Tibial nerve (tissue), 3 donors: Measurements from ENCODE around the gene HMCN1.

ENCODE experiments used
- POLR2A ChIP-seq, 2 donors: fragments of 450-650 bp; IDR thresholded peaks; one replicate each; pipeline ENCODE4 v1.6.1; 2017; ENCODE audit warnings: antibody characterized with exemption in 2 of 2, mild to moderate bottlenecking in 2 of 2, moderate library complexity in 2 of 2
- TF ChIP-seq, protein P1 (sequence below), 5 experiments: fragments of 200-600 bp in 3 of 5; fragments of 450-650 bp in 2 of 5; sonication (generic) in 3 of 5; IDR thresholded peaks; one replicate each; pipeline ENCODE4 v1.5.1; 2016 to 2019; ENCODE audit warnings: antibody characterized with exemption in 5 of 5, mild to moderate bottlenecking in 3 of 5, moderate library complexity in 2 of 5

GRCh38 chr1:186112280-186112679 is 378.1 kb downstream of the HMCN1 start:
- TF ChIP-seq, protein P1, sequence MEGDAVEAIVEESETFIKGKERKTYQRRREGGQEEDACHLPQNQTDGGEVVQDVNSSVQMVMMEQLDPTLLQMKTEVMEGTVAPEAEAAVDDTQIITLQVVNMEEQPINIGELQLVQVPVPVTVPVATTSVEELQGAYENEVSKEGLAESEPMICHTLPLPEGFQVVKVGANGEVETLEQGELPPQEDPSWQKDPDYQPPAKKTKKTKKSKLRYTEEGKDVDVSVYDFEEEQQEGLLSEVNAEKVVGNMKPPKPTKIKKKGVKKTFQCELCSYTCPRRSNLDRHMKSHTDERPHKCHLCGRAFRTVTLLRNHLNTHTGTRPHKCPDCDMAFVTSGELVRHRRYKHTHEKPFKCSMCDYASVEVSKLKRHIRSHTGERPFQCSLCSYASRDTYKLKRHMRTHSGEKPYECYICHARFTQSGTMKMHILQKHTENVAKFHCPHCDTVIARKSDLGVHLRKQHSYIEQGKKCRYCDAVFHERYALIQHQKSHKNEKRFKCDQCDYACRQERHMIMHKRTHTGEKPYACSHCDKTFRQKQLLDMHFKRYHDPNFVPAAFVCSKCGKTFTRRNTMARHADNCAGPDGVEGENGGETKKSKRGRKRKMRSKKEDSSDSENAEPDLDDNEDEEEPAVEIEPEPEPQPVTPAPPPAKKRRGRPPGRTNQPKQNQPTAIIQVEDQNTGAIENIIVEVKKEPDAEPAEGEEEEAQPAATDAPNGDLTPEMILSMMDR (IDR thresholded peaks at IDR 0.05), result no peak
- no peak for TF ChIP-seq POLR2A (IDR thresholded peaks at IDR 0.05)
